ENCODE results near the gene RIPK4. TPM values are rescaled to one million over a fixed set of nuclear protein-coding genes. Genes with fewer than 3 reads are reported as not detected.
"Not testable (repeated sequence)": the region's sequence is repeated elsewhere in the genome, so short reads cannot be mapped to it uniquely, and the experiment has no call there.

The RIPK4 gene
- total and polyA plus RNA-seq, 9 donors: 0.08 to 12.4 (median 0.90) TPM

DNA sequence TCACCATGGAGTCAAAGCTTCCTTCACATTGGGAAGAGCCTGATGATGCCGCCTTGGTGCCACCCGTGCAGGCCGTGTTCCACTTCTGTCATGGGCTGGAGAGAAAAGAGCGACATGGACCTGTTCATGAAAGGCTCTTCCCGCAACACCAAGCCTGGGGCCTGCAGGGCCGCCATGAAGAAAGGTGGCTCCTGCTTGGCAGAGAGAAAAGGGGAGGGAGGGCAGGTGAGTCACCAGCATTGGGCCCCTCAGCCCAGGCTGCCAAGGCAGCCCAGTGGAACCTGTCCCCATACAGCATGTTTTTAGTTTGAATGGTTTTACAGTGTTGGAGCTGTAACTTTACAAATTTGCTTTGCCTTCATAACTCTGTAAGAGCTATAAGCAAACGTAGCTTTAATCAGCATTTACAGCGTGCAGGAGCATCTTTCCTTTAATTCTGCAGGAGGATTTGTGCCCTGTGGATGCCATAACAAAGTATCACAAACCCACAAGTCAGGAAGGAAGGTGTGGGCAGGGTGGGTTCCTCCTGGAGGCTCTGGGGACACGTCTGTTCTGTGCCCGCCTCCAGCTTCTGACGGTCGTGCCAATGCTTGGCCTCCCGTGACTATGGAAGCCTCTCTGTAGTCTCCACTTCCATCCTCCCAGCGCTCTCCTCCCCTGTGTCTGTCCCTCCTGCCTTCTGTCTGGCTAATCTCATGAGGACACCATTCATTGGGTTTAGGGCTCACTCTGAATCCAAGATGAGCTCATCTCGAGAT lies 49.1 kb downstream of the RIPK4 start:
- no peak overlapping the region for H3K4me3 ChIP-seq
- 83 to 85% (median 84%) methylated on average over 15 of the region's 15 CpGs for WGBS, 3 donors
- H3K4me1 ChIP-seq (ENCODE audit: insufficient read depth): no peaks in the 10 kb centered on the region
- no peaks in the 10 kb centered on the region for H3K27me3 ChIP-seq
- no peak for DNase-seq
- H3K27ac ChIP-seq: no peak overlapping the region
- H3K36me3 ChIP-seq: no peaks in the 10 kb centered on the region
- no peaks in the 10 kb centered on the region for H3K9me3 ChIP-seq
- no peak for TF ChIP-seq EP300 (IDR thresholded peaks at IDR 0.05)
- TF ChIP-seq CTCF (IDR thresholded peaks at IDR 0.05): no peak
- no peak for TF ChIP-seq POLR2A (IDR thresholded peaks at IDR 0.05)
- intact Hi-C loops (cut with DNase I): no loop called here

GRCh38 chr21:41716751-41717150 lies 50.1 kb downstream of the RIPK4 start:
- no peaks in the 10 kb centered on the region for H3K9me3 ChIP-seq
- H3K4me1 ChIP-seq (ENCODE audit: insufficient read depth): no peaks in the 10 kb centered on the region
- no peak overlapping the region for H3K27ac ChIP-seq
- no peaks in the 10 kb centered on the region for H3K36me3 ChIP-seq
- H3K27me3 ChIP-seq: no peaks in the 10 kb centered on the region
- DNase-seq: no peak
- intact Hi-C loops (cut with DNase I): no loop called here
- TF ChIP-seq CTCF (IDR thresholded peaks at IDR 0.05) (no peak), POLR2A (IDR thresholded peaks at IDR 0.05) (no peak), EP300 (IDR thresholded peaks at IDR 0.05) (no peak)
- WGBS, 3 donors: 65 to 70% (median 67%) methylated on average over 7 of the region's 7 CpGs
- H3K4me3 ChIP-seq: no peak overlapping the region

DNA sequence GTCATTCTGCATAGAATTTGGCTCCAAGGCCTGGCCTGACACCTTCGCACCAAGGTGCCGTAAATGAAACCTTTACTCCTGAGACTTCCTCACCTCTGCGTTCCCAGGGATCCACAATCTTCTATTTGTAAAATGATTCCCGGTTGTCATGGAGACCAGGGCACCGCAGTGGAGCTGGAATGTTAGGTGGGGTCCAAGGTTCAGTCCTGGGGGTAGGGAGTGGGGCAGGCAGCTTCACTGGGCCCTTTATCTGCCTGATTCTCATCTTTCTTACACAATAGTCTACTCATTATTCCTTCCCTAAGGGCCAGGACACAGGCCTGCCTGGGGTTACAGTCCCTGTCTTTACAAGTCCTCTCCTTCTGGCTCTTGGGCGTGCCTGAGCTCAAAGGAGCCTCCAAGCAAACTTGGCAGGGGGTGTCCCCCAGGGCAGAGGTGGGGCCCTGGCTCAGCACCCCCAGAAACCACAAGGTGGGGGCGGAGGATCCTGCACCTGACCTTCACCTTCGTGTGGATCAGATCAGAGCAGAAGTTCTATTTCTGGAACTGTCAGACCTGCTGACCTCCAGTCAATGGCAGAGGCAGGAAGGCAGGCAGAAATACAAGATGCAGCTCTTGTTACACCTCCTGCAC lies 51.1 kb downstream of the RIPK4 start:
- DNase-seq: no peak
- no peaks in the 10 kb centered on the region for H3K4me1 ChIP-seq (ENCODE audit: insufficient read depth)
- no peak overlapping the region for H3K27ac ChIP-seq

DNA sequence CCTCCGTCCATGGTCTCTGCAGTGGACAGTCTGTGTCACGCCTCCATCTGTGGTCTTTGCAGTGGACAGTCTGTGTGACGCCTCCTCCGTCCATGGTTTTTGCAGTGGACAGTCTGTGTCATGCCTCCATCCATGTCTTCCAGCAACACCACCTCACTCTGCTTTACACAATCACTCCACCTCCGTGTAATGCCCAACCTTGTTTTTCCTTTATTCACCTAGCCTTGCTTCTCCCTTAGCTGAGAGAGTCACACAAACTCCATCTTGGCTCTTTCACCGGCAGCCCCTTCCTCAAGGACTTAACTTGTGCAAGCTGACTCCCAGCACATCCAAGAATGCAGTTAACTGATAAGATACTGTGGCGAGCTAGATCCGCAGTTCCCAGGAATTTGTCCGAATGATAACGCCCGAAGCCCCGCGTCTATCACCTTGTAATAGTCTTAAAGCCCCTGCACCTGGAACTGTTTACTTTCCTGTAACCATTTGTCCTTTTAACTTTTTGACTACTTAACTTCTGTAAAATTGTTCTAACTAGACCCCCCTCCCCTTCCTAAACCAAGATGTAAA lies 52.5 kb downstream of the RIPK4 start:
- H3K27ac ChIP-seq; H3K36me3 ChIP-seq; H3K27me3 ChIP-seq; H3K9me3 ChIP-seq; H3K4me1 ChIP-seq (ENCODE audit: insufficient read depth); intact Hi-C loops (cut with DNase I); DNase-seq; H3K4me3 ChIP-seq: not testable (repeated sequence)
- WGBS, 3 donors: 18 to 30% (median 20%) methylated on average over 13 of the region's 13 CpGs

More for the DNA sequence above, 51.1 kb downstream of the RIPK4 start:
- intact Hi-C loops (cut with DNase I): no loop called here
- TF ChIP-seq CTCF (IDR thresholded peaks at IDR 0.05) (no peak), EP300 (IDR thresholded peaks at IDR 0.05) (no peak), POLR2A (IDR thresholded peaks at IDR 0.05) (no peak)
- H3K4me3 ChIP-seq: no peak overlapping the region
- H3K9me3 ChIP-seq: no peaks in the 10 kb centered on the region
- no peaks in the 10 kb centered on the region for H3K36me3 ChIP-seq
- no peaks in the 10 kb centered on the region for H3K27me3 ChIP-seq
- 72 to 79% (median 77%) methylated on average over 8 of the region's 8 CpGs for WGBS, 3 donors

Data from ovary (tissue), 9 donors.